Measurements from ENCODE around the gene RYR3. TPM values are rescaled to one million over a fixed set of nuclear protein-coding genes. Genes with fewer than 3 reads are reported as not detected.

The RYR3 gene
- total RNA-seq, 1 donor from 2014 or later, result 0.08 TPM

- no peak overlapping the region for H3K4me3 ChIP-seq
- H3K27me3 ChIP-seq (ENCODE audit: low read depth), result no peaks in the 10 kb centered on the region
- H3K4me1 ChIP-seq, result no peaks in the 10 kb centered on the region
- TF ChIP-seq CTCF (IDR thresholded peaks at IDR 0.05; ENCODE audit: borderline replicate concordance), result no peak
- H3K27ac ChIP-seq (replicated peaks), result no peak overlapping the region
- no peaks in the 10 kb centered on the region for H3K9me3 ChIP-seq (replicated peaks)
- H3K36me3 ChIP-seq, result no peaks in the 10 kb centered on the region
- intact Hi-C loops (cut with micrococcal nuclease), result no loop called here
- DNase-seq, result no peak
These were observed 60.4 kb downstream of the RYR3 start for GRCh38 chr15:33371159-33371558.

- H3K36me3 ChIP-seq, result no peaks in the 10 kb centered on the region
- intact Hi-C loops (cut with micrococcal nuclease), result no loop called here
- no peak for TF ChIP-seq CTCF (IDR thresholded peaks at IDR 0.05; ENCODE audit: borderline replicate concordance)
- H3K27ac ChIP-seq (replicated peaks), result no peak overlapping the region
- H3K4me1 ChIP-seq, result no peaks in the 10 kb centered on the region
- H3K9me3 ChIP-seq (replicated peaks), result no peaks in the 10 kb centered on the region
- no peaks in the 10 kb centered on the region for H3K27me3 ChIP-seq (ENCODE audit: low read depth)
- no peak overlapping the region for H3K4me3 ChIP-seq
- no peak for DNase-seq
These were observed 63.6 kb downstream of the RYR3 start for GRCh38 chr15:33374226-33374914.

GRCh38 chr15:33375236-33375635 lies 64.5 kb downstream of the RYR3 start:
- H3K27ac ChIP-seq (replicated peaks), result no peak overlapping the region
- H3K36me3 ChIP-seq, result no peaks in the 10 kb centered on the region
- H3K4me3 ChIP-seq, result no peak overlapping the region
- H3K27me3 ChIP-seq (ENCODE audit: low read depth), result no peaks in the 10 kb centered on the region
- intact Hi-C loops (cut with micrococcal nuclease), result no loop called here
- no peaks in the 10 kb centered on the region for H3K4me1 ChIP-seq
- TF ChIP-seq CTCF (IDR thresholded peaks at IDR 0.05; ENCODE audit: borderline replicate concordance), result no peak
- H3K9me3 ChIP-seq (replicated peaks), result no peaks in the 10 kb centered on the region
- DNase-seq, result no peak

GRCh38 chr15:33377204-33377603 lies 66.4 kb downstream of the RYR3 start:
- Histone ChIP-seq H3K4me1 (no peaks in the 10 kb centered on the region), H3K27me3 (ENCODE audit: low read depth) (peaks cover 4% of the 10 kb centered on the region), H3K36me3 (no peaks in the 10 kb centered on the region), H3K27ac (replicated peaks) (no peak overlapping the region), H3K9me3 (replicated peaks) (no peaks in the 10 kb centered on the region), H3K4me3 (no peak overlapping the region)
- intact Hi-C loops (cut with micrococcal nuclease), result no loop called here
- TF ChIP-seq CTCF (IDR thresholded peaks at IDR 0.05; ENCODE audit: borderline replicate concordance), result no peak
- no peak for DNase-seq

- no peak for TF ChIP-seq CTCF (IDR thresholded peaks at IDR 0.05; ENCODE audit: borderline replicate concordance)
- Histone ChIP-seq H3K36me3 (no peaks in the 10 kb centered on the region), H3K27me3 (ENCODE audit: low read depth) (peaks cover 10% of the 10 kb centered on the region), H3K9me3 (replicated peaks) (no peaks in the 10 kb centered on the region), H3K4me3 (no peak overlapping the region), H3K27ac (replicated peaks) (no peak overlapping the region), H3K4me1 (no peaks in the 10 kb centered on the region)
- DNase-seq, result no peak
- intact Hi-C loops (cut with micrococcal nuclease), result no loop called here
These were observed 68.2 kb downstream of the RYR3 start for GRCh38 chr15:33378866-33379480.

Measured in left ventricle myocardium inferior (tissue), 1 donor.